ENCODE results near the gene KLF5. TPM values are rescaled to one million over a fixed set of nuclear protein-coding genes. Genes with fewer than 3 reads are reported as not detected.
A peak's percentile ranks its signal among the peaks of the same experiment; 100 is the strongest.

KLF5 gene
- total RNA-seq, 1 donor from 2014 or later = 76.1 TPM

DNA sequence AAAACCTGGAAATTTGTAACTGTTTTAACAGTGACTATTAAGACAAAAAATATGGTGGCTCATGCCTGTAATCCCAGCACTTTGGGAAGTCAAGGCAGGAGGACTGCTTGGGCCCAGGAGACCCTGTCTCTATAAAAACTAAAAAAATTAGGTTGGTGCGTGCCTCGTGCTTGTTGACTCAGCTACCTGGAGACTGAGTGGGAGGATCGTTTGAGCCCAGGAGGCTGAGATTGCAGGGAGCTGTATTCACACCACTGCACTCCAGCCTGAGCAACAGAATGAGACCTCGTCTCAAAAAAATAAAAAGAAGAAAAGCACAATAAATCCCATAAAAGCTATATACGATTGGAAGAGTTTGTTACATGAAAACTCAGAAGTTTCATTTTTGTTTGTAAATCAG is 23.7 kb downstream of the KLF5 start:
- H3K9me3 ChIP-seq = no peaks in the 10 kb centered on the region
- no peak for DNase-seq (ENCODE audit: extremely low spot score in 2 of 2)
- H3K27ac ChIP-seq = no peak overlapping the region
- no peak overlapping the region for H3K4me3 ChIP-seq
- H3K4me1 ChIP-seq = no peaks in the 10 kb centered on the region
- no peaks in the 10 kb centered on the region for H3K27me3 ChIP-seq
- intact Hi-C loops (cut with DNase I) = no loop called here
- no peaks in the 10 kb centered on the region for H3K36me3 ChIP-seq
- TF ChIP-seq, protein P1, sequence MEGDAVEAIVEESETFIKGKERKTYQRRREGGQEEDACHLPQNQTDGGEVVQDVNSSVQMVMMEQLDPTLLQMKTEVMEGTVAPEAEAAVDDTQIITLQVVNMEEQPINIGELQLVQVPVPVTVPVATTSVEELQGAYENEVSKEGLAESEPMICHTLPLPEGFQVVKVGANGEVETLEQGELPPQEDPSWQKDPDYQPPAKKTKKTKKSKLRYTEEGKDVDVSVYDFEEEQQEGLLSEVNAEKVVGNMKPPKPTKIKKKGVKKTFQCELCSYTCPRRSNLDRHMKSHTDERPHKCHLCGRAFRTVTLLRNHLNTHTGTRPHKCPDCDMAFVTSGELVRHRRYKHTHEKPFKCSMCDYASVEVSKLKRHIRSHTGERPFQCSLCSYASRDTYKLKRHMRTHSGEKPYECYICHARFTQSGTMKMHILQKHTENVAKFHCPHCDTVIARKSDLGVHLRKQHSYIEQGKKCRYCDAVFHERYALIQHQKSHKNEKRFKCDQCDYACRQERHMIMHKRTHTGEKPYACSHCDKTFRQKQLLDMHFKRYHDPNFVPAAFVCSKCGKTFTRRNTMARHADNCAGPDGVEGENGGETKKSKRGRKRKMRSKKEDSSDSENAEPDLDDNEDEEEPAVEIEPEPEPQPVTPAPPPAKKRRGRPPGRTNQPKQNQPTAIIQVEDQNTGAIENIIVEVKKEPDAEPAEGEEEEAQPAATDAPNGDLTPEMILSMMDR (IDR thresholded peaks at IDR 0.05) = no peak
- TF ChIP-seq POLR2A (IDR thresholded peaks at IDR 0.05) (no peak), POLR2AphosphoS5 (IDR thresholded peaks at IDR 0.05; ENCODE audit: insufficient read depth in 1 of 2, low read depth in 1 of 2) (no peak)

DNA sequence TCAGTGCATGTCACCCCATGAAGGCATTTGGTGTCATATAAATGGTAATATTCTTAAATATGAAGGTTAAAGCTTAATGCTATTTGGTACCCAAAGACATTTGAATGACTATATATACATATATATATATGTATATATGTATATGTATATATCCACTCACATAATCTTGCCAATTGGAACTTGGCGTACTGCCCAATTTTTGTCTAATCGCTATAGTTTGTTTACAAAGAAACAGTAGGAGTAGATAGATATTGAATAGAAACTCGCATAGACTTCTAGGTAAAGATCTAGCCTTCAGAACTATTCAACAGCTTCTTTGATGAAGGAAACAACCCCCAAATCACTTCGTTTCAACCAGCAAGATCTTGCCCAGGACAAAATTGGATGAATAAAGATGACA is 24.1 kb downstream of the KLF5 start:
- TF ChIP-seq POLR2A (IDR thresholded peaks at IDR 0.05) = no peak
- no peak for TF ChIP-seq POLR2AphosphoS5 (IDR thresholded peaks at IDR 0.05; ENCODE audit: insufficient read depth in 1 of 2, low read depth in 1 of 2)
- TF ChIP-seq, protein P1 (IDR thresholded peaks at IDR 0.05) = no peak
- no peak overlapping the region for H3K27ac ChIP-seq
- H3K4me1 ChIP-seq = no peaks in the 10 kb centered on the region
- H3K27me3 ChIP-seq = no peaks in the 10 kb centered on the region
- intact Hi-C loops (cut with DNase I) = no loop called here
- no peak for DNase-seq (ENCODE audit: extremely low spot score in 2 of 2)
- H3K36me3 ChIP-seq = no peaks in the 10 kb centered on the region
- no peaks in the 10 kb centered on the region for H3K9me3 ChIP-seq
- no peak overlapping the region for H3K4me3 ChIP-seq

DNA sequence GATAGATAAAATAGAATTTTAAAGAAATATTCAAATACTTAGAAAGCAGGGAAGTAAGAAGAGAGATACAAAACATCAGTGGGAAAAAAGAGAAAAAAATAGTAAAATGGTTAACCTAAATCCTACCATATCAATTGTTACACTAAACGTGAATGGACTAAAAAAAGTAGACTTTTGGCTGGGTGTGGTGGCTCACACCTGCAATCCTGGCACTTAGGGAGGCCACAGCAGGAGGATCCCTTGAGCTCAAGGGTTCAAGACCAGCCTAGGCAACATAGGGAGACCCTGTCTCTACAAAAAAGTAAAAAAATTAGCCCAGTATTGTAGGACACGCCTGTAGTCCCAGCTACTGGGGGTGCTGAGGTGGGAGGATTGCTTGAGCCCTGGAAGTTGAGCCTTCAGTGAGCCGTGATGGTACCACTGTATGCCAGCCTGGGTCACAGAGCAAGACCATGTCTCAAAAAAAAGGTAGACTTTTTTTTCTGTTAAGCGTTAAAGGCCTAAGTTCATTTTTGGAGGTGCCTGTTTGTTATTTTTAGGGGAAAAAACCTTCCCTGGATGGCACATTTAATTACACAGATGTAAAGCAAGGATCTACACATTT is 29.6 kb downstream of the KLF5 start:
- TF ChIP-seq POLR2AphosphoS5 (IDR thresholded peaks at IDR 0.05; ENCODE audit: insufficient read depth in 1 of 2, low read depth in 1 of 2) (no peak), POLR2A (IDR thresholded peaks at IDR 0.05) (no peak)
- TF ChIP-seq, protein P1 (IDR thresholded peaks at IDR 0.05) = no peak
- no peak for DNase-seq (ENCODE audit: extremely low spot score in 2 of 2)
- H3K27ac ChIP-seq = no peak overlapping the region
- no peaks in the 10 kb centered on the region for H3K4me1 ChIP-seq
- intact Hi-C loops (cut with DNase I) = no loop called here
- H3K36me3 ChIP-seq = no peaks in the 10 kb centered on the region
- no peak overlapping the region for H3K4me3 ChIP-seq
- no peaks in the 10 kb centered on the region for H3K27me3 ChIP-seq
- peaks cover 8% of the 10 kb centered on the region for H3K9me3 ChIP-seq

DNA sequence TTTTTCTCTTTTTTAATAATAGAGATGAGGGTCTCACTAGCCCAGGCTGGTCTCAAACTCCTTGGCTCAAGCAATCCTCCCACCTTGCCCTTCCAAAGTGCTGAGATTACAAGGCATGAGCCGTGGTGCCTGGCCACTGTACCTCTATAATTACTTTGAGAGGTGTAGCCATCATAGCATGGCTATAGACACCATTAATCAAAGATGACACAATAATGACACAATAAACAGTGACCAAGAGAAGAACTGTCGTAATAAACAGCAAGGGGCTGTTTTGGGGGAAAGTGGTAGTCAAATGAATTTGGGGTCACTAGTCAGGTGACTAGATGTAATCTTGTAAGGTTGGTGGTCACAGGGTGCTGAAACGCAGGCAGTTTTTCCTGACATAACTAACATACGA is 30.4 kb downstream of the KLF5 start:
- no peak for TF ChIP-seq POLR2A (IDR thresholded peaks at IDR 0.05)
- TF ChIP-seq POLR2AphosphoS5 (IDR thresholded peaks at IDR 0.05; ENCODE audit: insufficient read depth in 1 of 2, low read depth in 1 of 2) = no peak
- Histone ChIP-seq H3K27ac (no peak overlapping the region), H3K4me1 (no peaks in the 10 kb centered on the region), H3K9me3 (peaks cover 8% of the 10 kb centered on the region), H3K36me3 (no peaks in the 10 kb centered on the region), H3K27me3 (no peaks in the 10 kb centered on the region), H3K4me3 (no peak overlapping the region)
- intact Hi-C loops (cut with DNase I) = no loop called here
- no peak for DNase-seq (ENCODE audit: extremely low spot score in 2 of 2)

DNA sequence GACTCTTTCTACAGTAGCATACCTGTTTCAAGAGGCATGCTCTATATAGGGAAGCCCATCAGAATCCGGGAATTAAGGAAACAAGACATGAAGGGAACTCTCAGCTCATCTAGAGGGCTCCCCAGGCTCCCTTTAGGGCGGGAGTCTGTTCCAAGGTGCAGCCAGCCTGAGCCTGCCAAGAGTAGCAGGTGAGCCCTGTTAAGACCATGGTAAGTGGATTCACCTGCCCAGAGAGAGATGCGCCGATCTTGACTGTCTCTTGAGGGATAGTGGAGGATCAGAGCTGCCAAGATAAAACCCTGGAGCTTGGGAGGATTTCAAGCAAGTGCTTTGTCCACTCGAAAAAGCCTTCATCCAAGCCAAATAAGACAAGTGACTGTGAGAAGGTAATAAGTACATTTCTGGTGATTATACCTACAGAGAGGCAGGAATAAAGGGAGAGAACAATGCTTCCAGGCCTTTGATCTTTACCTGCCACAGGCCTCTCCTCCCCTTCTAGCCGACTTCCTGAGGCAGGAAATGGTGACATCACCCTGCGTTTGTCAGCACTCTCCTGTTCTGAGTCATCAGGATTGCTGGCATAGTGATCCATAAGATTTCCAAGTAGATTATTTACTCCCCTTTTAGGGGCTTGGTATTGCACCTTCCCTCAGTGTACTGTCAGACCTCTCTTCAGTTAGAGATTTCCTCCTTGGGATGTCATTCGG is 31.5 kb downstream of the KLF5 start:
- intact Hi-C loops (cut with DNase I) = no loop called here
- H3K27me3 ChIP-seq = no peaks in the 10 kb centered on the region
- no peaks in the 10 kb centered on the region for H3K36me3 ChIP-seq
- H3K4me3 ChIP-seq = no peak overlapping the region
- peak overlapping the region; percentile 1 for H3K27ac ChIP-seq
- peaks cover 8% of the 10 kb centered on the region for H3K9me3 ChIP-seq
- no peak for DNase-seq (ENCODE audit: extremely low spot score in 2 of 2)
- TF ChIP-seq, protein P1 (IDR thresholded peaks at IDR 0.05) = no peak
- TF ChIP-seq POLR2A (IDR thresholded peaks at IDR 0.05) (no peak), POLR2AphosphoS5 (IDR thresholded peaks at IDR 0.05; ENCODE audit: insufficient read depth in 1 of 2, low read depth in 1 of 2) (peak in 1 of 2 donors; percentile 30)
- no peaks in the 10 kb centered on the region for H3K4me1 ChIP-seq
